ENCODE results near the gene EED. TPM values are rescaled to one million over a fixed set of nuclear protein-coding genes. Genes with fewer than 3 reads are reported as not detected.

Gene EED
- total and polyA plus RNA-seq, 9 of the 15 experiments (the other 6 are each of a cell fraction or from before 2014, with no cell fraction given): 33.0 to 110 (median 55.1) TPM

DNA sequence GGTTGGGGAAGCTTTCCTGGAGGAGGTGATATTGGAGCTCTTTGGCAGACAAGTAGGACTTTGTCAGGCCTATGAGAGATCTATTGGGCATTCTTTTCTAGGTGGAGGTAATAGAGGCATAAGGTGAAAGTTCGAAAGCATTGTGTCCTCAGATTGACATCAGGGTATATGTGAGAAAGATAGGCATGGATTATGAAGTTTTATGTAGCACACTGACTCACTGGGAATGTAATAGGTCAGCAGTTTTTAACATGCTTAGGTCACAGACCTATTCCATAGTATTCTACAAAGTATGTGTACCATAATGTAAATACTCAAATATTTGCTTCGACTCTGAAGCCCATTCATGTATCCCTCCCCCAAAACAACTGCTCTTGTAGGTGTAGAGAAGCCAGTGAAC is 69.2 kb downstream of the EED start (continued):
- TF ChIP-seq, protein P1, sequence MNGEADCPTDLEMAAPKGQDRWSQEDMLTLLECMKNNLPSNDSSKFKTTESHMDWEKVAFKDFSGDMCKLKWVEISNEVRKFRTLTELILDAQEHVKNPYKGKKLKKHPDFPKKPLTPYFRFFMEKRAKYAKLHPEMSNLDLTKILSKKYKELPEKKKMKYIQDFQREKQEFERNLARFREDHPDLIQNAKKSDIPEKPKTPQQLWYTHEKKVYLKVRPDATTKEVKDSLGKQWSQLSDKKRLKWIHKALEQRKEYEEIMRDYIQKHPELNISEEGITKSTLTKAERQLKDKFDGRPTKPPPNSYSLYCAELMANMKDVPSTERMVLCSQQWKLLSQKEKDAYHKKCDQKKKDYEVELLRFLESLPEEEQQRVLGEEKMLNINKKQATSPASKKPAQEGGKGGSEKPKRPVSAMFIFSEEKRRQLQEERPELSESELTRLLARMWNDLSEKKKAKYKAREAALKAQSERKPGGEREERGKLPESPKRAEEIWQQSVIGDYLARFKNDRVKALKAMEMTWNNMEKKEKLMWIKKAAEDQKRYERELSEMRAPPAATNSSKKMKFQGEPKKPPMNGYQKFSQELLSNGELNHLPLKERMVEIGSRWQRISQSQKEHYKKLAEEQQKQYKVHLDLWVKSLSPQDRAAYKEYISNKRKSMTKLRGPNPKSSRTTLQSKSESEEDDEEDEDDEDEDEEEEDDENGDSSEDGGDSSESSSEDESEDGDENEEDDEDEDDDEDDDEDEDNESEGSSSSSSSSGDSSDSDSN (IDR thresholded peaks at IDR 0.05; ENCODE audit: borderline replicate concordance in 1 of 2, low read depth in 2 of 2, low read length in 2 of 2): no peak
- TF ChIP-seq ESRRB (CRISPR knock-in tag; IDR thresholded peaks at IDR 0.05; ENCODE audit: borderline replicate concordance): no peak
- TF ChIP-seq ZNF57 (CRISPR knock-in tag; IDR thresholded peaks at IDR 0.05): no peak
- TF ChIP-seq PRMT5 (CRISPR knock-in tag; IDR thresholded peaks at IDR 0.05): no peak
- TF ChIP-seq POLR2A (conservative IDR thresholded peaks at IDR 0.05): no peak
- TF ChIP-seq C11orf30 (IDR thresholded peaks at IDR 0.05; ENCODE audit: low read depth): peak; percentile 57; the same call in 1 of the 2 replicates
- no peak for TF ChIP-seq SIRT6 (IDR thresholded peaks at IDR 0.05; ENCODE audit: low read depth, low read length)
- peak; percentile 86 for TF ChIP-seq ZNF316 (IDR thresholded peaks at IDR 0.05)
- TF ChIP-seq BRD9 (IDR thresholded peaks at IDR 0.05; ENCODE audit: low read depth, partially characterized antibody): no peak
- TF ChIP-seq ZNF764 (CRISPR knock-in tag; IDR thresholded peaks at IDR 0.05; ENCODE audit: low read depth): no peak
- no peak for TF ChIP-seq SMARCC2 (IDR thresholded peaks at IDR 0.05; ENCODE audit: low read depth)
- TF ChIP-seq KLF6 (CRISPR knock-in tag; IDR thresholded peaks at IDR 0.05; ENCODE audit: borderline replicate concordance): no peak
- peak; percentile 55 for TF ChIP-seq MAFF (IDR thresholded peaks at IDR 0.05; ENCODE audit: low read length)
